HepG2 (cell line): ENCODE measurements around the gene SHF. TPM values are rescaled to one million over a fixed set of nuclear protein-coding genes. Genes with fewer than 3 reads are reported as not detected.

ENCODE experiments used
- ARHGAP35 ChIP-seq: sonication (generic); formaldehyde crosslinking; IDR thresholded peaks from 2 replicates; pipeline ENCODE4 v1.9.0; 2022; ENCODE audit warnings: mild to moderate bottlenecking, inconsistent platforms, moderate library complexity, missing genetic modification reagents, borderline replicate concordance
- CHD4 ChIP-seq: fragments of 200-600 bp; sonication (generic); IDR thresholded peaks from 2 replicates; pipeline ENCODE4 v1.7.0; 2017; ENCODE audit warnings: mild to moderate bottlenecking, low read length, borderline replicate concordance
- HOXA3 ChIP-seq: sonication (generic); formaldehyde crosslinking; IDR thresholded peaks from 2 replicates; pipeline ENCODE4 v1.5.0; 2020; ENCODE audit warnings: missing genetic modification reagents
- MED1 ChIP-seq: sonication (generic); formaldehyde crosslinking; IDR thresholded peaks from 2 replicates; pipeline ENCODE4 v1.4.0; 2020; ENCODE audit warnings: missing genetic modification reagents
- NCOR1 ChIP-seq: fragments of 200-600 bp; sonication (generic); IDR thresholded peaks from 2 replicates; pipeline ENCODE4 v1.7.0; 2017; ENCODE audit warnings: antibody characterized with exemption, low read length, borderline replicate concordance
- polyA plus RNA-seq, 8 experiments: library from polyadenylated mRNA; depleted of rRNA in 3 of 8; stranded (reverse) in 7 of 8; unstranded in 1 of 8; fragments of >200 nt; fragmentation: Illumina TruSeq in 4 of 8; extraction: Trizol in 4 of 8; gene quantifications; 2 replicates each; pipeline versions ENCODE4 v1.2.1 to v1.2.3, GENCODE V29; 2011 to 2016; ENCODE audit warnings: low read depth in 4 of 8, missing spikeins in 1 of 8, mixed read lengths in 1 of 8; ENCODE audit not compliant: insufficient read depth in 1 of 8
- total RNA-seq, 5 experiments: library from RNA; depleted of rRNA; stranded (reverse); fragments of >200 nt; fragmentation: Illumina TruSeq; extraction: Trizol; gene quantifications; 2 replicates each; pipeline ENCODE4 v1.2.3, GENCODE V29; 2016; ENCODE audit warnings: low read depth in 1 of 5
- TF ChIP-seq, protein P1 (sequence below): sonication (generic); formaldehyde crosslinking; IDR thresholded peaks from 2 replicates; pipeline ENCODE4 v1.4.0; 2020; ENCODE audit warnings: mild to moderate bottlenecking, missing genetic modification reagents, borderline replicate concordance
- TF ChIP-seq, protein P2 (sequence below): sonication (generic); formaldehyde crosslinking; IDR thresholded peaks from 2 replicates; pipeline ENCODE4 v1.5.0; 2020; ENCODE audit warnings: mild to moderate bottlenecking, missing genetic modification reagents, borderline replicate concordance
- TF ChIP-seq, protein P3 (sequence below): sonication (generic); formaldehyde crosslinking; IDR thresholded peaks from 2 replicates; pipeline ENCODE4 v1.4.0; 2020; ENCODE audit warnings: low read depth, missing genetic modification reagents
- TF ChIP-seq, protein P4 (sequence below): sonication (generic); formaldehyde crosslinking; IDR thresholded peaks from 2 replicates; pipeline ENCODE4 v1.5.0; 2020; ENCODE audit warnings: mild to moderate bottlenecking, missing genetic modification reagents

The SHF gene
- total and polyA plus RNA-seq, 2 of the 13 experiments (the other 11 are each of a cell fraction or from before 2014, with no cell fraction given), result 20.9 to 25.5 TPM

DNA sequence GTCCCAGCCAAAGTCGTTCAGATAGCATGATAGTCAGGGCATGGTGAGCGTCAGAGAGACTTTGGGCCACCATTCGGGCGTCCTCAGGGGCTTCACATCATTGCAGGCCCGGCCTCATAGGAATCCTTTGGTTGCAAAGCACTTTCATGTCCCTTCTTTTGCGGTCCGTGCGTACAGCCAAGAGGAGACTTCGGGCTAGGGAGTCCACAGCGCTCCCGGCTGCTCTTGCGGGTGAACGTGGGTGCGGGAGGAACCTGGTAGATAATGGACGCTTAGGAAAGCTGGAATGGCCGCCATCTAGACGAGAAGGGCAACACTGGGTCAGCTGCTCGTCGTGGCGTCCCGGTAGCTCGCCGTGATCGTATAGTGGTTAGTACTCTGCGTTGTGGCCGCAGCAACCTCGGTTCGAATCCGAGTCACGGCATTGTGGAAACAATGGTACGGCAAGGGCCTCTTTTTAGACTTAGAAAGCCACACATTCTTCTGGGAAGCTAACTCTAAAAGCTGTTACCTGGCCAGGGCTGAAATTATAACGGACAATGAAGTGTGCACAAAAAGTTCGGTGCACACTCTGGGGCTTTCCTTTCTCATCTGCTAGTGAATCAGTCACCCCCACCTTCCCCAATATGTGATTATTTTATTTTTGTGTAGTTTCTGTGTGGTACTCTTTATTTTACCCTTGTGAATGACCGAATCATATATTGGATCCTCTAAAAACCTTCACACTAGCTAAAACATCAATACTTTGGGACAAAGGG lies 13.2 kb upstream of the SHF start (continued):
- TF ChIP-seq, protein P1, sequence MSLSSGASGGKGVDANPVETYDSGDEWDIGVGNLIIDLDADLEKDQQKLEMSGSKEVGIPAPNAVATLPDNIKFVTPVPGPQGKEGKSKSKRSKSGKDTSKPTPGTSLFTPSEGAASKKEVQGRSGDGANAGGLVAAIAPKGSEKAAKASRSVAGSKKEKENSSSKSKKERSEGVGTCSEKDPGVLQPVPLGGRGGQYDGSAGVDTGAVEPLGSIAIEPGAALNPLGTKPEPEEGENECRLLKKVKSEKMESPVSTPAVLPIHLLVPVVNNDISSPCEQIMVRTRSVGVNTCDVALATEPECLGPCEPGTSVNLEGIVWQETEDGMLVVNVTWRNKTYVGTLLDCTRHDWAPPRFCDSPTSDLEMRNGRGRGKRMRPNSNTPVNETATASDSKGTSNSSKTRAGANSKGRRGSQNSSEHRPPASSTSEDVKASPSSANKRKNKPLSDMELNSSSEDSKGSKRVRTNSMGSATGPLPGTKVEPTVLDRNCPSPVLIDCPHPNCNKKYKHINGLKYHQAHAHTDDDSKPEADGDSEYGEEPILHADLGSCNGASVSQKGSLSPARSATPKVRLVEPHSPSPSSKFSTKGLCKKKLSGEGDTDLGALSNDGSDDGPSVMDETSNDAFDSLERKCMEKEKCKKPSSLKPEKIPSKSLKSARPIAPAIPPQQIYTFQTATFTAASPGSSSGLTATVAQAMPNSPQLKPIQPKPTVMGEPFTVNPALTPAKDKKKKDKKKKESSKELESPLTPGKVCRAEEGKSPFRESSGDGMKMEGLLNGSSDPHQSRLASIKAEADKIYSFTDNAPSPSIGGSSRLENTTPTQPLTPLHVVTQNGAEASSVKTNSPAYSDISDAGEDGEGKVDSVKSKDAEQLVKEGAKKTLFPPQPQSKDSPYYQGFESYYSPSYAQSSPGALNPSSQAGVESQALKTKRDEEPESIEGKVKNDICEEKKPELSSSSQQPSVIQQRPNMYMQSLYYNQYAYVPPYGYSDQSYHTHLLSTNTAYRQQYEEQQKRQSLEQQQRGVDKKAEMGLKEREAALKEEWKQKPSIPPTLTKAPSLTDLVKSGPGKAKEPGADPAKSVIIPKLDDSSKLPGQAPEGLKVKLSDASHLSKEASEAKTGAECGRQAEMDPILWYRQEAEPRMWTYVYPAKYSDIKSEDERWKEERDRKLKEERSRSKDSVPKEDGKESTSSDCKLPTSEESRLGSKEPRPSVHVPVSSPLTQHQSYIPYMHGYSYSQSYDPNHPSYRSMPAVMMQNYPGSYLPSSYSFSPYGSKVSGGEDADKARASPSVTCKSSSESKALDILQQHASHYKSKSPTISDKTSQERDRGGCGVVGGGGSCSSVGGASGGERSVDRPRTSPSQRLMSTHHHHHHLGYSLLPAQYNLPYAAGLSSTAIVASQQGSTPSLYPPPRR (CRISPR knock-in tag), result no peak
- TF ChIP-seq CHD4 (no peak), NCOR1 (no peak), MED1 (CRISPR knock-in tag) (peak; percentile 65), ARHGAP35 (no peak), HOXA3 (CRISPR knock-in tag) (0 out of 2 replicates have a peak, but pooled peaks have one; percentile 72)
- TF ChIP-seq, protein P2, sequence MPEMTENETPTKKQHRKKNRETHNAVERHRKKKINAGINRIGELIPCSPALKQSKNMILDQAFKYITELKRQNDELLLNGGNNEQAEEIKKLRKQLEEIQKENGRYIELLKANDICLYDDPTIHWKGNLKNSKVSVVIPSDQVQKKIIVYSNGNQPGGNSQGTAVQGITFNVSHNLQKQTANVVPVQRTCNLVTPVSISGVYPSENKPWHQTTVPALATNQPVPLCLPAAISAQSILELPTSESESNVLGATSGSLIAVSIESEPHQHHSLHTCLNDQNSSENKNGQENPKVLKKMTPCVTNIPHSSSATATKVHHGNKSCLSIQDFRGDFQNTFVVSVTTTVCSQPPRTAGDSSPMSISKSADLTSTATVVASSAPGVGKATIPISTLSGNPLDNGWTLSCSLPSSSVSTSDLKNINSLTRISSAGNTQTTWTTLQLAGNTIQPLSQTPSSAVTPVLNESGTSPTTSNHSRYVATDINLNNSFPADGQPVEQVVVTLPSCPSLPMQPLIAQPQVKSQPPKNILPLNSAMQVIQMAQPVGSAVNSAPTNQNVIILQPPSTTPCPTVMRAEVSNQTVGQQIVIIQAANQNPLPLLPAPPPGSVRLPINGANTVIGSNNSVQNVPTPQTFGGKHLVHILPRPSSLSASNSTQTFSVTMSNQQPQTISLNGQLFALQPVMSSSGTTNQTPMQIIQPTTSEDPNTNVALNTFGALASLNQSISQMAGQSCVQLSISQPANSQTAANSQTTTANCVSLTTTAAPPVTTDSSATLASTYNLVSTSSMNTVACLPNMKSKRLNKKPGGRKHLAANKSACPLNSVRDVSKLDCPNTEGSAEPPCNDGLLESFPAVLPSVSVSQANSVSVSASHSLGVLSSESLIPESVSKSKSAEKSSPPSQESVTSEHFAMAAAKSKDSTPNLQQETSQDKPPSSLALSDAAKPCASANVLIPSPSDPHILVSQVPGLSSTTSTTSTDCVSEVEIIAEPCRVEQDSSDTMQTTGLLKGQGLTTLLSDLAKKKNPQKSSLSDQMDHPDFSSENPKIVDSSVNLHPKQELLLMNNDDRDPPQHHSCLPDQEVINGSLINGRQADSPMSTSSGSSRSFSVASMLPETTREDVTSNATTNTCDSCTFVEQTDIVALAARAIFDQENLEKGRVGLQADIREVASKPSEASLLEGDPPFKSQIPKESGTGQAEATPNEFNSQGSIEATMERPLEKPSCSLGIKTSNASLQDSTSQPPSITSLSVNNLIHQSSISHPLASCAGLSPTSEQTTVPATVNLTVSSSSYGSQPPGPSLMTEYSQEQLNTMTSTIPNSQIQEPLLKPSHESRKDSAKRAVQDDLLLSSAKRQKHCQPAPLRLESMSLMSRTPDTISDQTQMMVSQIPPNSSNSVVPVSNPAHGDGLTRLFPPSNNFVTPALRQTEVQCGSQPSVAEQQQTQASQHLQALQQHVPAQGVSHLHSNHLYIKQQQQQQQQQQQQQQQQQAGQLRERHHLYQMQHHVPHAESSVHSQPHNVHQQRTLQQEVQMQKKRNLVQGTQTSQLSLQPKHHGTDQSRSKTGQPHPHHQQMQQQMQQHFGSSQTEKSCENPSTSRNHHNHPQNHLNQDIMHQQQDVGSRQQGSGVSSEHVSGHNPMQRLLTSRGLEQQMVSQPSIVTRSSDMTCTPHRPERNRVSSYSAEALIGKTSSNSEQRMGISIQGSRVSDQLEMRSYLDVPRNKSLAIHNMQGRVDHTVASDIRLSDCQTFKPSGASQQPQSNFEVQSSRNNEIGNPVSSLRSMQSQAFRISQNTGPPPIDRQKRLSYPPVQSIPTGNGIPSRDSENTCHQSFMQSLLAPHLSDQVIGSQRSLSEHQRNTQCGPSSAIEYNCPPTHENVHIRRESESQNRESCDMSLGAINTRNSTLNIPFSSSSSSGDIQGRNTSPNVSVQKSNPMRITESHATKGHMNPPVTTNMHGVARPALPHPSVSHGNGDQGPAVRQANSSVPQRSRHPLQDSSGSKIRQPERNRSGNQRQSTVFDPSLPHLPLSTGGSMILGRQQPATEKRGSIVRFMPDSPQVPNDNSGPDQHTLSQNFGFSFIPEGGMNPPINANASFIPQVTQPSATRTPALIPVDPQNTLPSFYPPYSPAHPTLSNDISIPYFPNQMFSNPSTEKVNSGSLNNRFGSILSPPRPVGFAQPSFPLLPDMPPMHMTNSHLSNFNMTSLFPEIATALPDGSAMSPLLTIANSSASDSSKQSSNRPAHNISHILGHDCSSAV (CRISPR knock-in tag), result no peak
- TF ChIP-seq, protein P3, sequence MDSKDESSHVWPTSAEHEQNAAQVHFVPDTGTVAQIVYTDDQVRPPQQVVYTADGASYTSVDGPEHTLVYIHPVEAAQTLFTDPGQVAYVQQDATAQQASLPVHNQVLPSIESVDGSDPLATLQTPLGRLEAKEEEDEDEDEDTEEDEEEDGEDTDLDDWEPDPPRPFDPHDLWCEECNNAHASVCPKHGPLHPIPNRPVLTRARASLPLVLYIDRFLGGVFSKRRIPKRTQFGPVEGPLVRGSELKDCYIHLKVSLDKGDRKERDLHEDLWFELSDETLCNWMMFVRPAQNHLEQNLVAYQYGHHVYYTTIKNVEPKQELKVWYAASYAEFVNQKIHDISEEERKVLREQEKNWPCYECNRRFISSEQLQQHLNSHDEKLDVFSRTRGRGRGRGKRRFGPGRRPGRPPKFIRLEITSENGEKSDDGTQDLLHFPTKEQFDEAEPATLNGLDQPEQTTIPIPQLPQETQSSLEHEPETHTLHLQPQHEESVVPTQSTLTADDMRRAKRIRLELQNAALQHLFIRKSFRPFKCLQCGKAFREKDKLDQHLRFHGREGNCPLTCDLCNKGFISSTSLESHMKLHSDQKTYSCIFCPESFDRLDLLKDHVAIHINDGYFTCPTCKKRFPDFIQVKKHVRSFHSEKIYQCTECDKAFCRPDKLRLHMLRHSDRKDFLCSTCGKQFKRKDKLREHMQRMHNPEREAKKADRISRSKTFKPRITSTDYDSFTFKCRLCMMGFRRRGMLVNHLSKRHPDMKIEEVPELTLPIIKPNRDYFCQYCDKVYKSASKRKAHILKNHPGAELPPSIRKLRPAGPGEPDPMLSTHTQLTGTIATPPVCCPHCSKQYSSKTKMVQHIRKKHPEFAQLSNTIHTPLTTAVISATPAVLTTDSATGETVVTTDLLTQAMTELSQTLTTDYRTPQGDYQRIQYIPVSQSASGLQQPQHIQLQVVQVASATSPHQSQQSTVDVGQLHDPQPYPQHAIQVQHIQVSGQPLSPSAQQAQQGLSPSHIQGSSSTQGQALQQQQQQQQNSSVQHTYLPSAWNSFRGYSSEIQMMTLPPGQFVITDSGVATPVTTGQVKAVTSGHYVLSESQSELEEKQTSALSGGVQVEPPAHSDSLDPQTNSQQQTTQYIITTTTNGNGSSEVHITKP (CRISPR knock-in tag), result no peak
- TF ChIP-seq, protein P4, sequence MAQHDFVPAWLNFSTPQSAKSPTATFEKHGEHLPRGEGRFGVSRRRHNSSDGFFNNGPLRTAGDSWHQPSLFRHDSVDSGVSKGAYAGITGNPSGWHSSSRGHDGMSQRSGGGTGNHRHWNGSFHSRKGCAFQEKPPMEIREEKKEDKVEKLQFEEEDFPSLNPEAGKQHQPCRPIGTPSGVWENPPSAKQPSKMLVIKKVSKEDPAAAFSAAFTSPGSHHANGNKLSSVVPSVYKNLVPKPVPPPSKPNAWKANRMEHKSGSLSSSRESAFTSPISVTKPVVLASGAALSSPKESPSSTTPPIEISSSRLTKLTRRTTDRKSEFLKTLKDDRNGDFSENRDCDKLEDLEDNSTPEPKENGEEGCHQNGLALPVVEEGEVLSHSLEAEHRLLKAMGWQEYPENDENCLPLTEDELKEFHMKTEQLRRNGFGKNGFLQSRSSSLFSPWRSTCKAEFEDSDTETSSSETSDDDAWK, result no peak
